ENCODE data around the gene JAKMIP1. TPM values are rescaled to one million over a fixed set of nuclear protein-coding genes. Genes with fewer than 3 reads are reported as not detected.

JAKMIP1 gene
- total and polyA plus RNA-seq, 4 donors = 0.08 to 0.46 (median 0.22) TPM

DNA sequence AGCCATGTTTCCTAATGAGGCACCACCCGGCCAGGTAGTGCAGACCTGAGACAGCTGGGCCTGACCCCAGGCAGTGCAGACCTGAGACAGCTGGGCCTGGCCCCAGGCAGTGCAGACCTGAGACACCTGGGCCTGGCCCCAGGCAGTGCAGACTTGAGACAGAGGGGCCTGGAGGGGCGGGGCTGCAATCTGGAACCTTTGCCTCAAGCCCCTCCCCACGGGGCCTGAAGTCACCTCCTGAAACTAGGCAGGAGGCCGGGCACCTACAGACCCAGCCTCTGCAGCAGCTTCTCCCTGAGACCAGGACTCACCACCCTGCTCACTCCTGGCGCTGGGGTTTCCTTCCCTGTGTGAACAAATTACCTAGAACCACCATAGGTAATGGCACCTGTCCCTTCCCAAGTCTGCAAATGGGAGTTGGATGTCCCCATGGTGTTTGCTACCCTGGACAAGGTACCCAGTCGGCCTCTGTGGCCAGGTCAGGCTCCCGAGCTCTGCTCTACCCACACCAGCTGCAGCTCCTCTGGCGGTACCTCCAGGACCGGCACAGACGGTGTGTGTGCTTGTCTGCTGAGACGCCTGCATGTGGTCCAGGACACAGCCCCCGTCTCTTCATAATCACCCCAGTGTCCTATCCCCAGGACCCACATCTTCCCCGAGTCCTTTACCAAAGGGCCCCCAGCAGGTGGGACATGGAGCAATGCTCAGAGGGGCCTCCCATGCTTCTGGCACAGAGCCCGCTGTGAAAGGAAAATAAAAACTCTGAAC lies 129.0 kb downstream of the JAKMIP1 start:
- DNase-seq = no peak
- no peaks in the 10 kb centered on the region for H3K4me1 ChIP-seq (ENCODE audit: control insufficient read depth in 5 of 5, insufficient read depth in 5 of 5, low read length in 5 of 5)
- TF ChIP-seq, protein P1, sequence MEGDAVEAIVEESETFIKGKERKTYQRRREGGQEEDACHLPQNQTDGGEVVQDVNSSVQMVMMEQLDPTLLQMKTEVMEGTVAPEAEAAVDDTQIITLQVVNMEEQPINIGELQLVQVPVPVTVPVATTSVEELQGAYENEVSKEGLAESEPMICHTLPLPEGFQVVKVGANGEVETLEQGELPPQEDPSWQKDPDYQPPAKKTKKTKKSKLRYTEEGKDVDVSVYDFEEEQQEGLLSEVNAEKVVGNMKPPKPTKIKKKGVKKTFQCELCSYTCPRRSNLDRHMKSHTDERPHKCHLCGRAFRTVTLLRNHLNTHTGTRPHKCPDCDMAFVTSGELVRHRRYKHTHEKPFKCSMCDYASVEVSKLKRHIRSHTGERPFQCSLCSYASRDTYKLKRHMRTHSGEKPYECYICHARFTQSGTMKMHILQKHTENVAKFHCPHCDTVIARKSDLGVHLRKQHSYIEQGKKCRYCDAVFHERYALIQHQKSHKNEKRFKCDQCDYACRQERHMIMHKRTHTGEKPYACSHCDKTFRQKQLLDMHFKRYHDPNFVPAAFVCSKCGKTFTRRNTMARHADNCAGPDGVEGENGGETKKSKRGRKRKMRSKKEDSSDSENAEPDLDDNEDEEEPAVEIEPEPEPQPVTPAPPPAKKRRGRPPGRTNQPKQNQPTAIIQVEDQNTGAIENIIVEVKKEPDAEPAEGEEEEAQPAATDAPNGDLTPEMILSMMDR (IDR thresholded peaks at IDR 0.05; ENCODE audit: control extremely low read depth, extremely low read depth) = no peak
- no peaks in the 10 kb centered on the region for H3K36me3 ChIP-seq (ENCODE audit: control insufficient read depth in 4 of 4, insufficient read depth in 4 of 4, low read length in 4 of 4)
- WGBS, 2 donors = 63 to 64% methylated on average over 14 of the region's 14 CpGs
- H3K9me3 ChIP-seq (ENCODE audit: control insufficient read depth in 4 of 4, insufficient read depth in 3 of 4, low read length in 3 of 4) = peaks cover 0 to 4% (median 0%) of the 10 kb centered on the region in 4 donors
- no peak overlapping the region for H3K27ac ChIP-seq (ENCODE audit: low read depth in 1 of 2, low read length in 1 of 2)
- no peak overlapping the region for H3K9ac ChIP-seq (ENCODE audit: insufficient read depth in 1 of 2, low read length in 2 of 2)
- peaks cover 0 to 6% (median 0%) of the 10 kb centered on the region in 3 donors for H3K27me3 ChIP-seq (ENCODE audit: control insufficient read depth in 3 of 3, insufficient read depth in 3 of 3, low read length in 2 of 3)
- no peak for ATAC-seq (ENCODE audit: insufficient read depth, low FRiP score)
- H3K4me3 ChIP-seq = no peak overlapping the region

DNA sequence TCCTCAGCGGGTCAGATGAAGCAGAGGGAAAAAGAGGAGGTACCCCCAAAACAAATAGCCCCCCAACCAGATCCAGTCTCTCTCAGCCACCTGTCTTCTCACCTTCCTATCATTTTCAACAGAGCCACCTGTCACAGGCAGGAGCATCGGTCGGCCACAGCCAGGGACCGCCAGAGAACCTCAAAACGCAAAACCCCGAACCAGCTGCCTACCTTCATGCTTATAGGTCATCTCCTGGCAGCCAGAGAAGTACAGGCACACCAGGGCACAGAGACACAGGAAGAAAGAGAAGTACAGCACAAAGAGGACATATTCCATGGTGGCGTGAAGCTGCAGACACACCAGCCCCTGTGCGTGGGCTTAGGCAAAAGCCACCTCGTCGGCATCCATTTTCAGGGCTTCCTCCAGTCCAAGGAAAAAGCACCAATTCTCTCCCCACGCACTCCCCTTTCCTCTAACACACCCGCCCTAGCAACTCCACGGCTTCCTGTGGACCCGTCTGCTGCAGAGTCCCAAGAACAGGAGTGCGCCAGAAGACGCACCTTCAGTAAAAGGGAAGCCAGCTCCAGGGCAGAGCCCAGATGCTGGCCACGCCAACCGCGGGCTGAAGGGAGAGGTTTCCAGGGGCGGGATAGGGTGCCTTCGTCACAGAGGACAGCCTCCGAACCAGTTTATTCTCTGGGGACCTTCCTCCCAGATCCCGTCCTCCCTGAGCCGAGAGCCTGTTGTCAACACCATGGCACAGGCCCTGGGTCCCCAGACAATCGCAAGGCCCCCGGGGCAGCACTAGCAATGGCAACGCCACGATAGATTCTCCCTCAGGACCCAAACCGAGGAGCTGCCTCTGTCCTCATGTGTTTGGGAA lies 130.3 kb downstream of the JAKMIP1 start:
- Histone ChIP-seq H3K4me3 (no peak overlapping the region), H3K27ac (ENCODE audit: low read depth in 1 of 2, low read length in 1 of 2) (no peak overlapping the region), H3K27me3 (ENCODE audit: control insufficient read depth in 3 of 3, insufficient read depth in 3 of 3, low read length in 2 of 3) (peaks cover 0 to 6% (median 0%) of the 10 kb centered on the region in 3 donors), H3K9ac (ENCODE audit: insufficient read depth in 1 of 2, low read length in 2 of 2) (no peak overlapping the region), H3K36me3 (ENCODE audit: control insufficient read depth in 4 of 4, insufficient read depth in 4 of 4, low read length in 4 of 4) (no peaks in the 10 kb centered on the region), H3K4me1 (ENCODE audit: control insufficient read depth in 5 of 5, insufficient read depth in 5 of 5, low read length in 5 of 5) (no peaks in the 10 kb centered on the region), H3K9me3 (ENCODE audit: control insufficient read depth in 4 of 4, insufficient read depth in 3 of 4, low read length in 3 of 4) (peaks cover 0 to 4% (median 0%) of the 10 kb centered on the region in 4 donors)
- ATAC-seq (ENCODE audit: insufficient read depth, low FRiP score) = no peak
- WGBS, 2 donors = 72 to 73% methylated on average over 29 of the region's 29 CpGs
- TF ChIP-seq, protein P1 (IDR thresholded peaks at IDR 0.05; ENCODE audit: control extremely low read depth, extremely low read depth) = no peak
- DNase-seq = no peak

DNA sequence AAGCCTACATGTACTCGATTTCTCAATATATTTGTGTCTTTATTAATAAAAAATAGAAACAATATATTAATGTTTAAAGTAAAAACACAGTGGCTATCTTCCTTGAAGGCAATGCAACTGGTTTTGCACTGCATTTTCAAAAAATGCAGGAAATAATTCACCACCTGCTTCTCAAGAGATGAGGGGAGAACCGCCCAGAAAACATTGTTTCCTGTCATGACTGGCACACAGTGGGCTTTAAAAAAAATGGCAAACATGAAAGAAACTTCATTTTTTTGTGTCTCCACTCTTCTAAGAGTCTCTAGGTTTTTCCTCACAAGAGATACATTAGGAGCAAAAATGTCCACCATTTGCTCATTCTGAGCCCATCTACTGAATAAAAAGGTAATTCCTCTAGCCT lies 131.4 kb downstream of the JAKMIP1 start:
- WGBS, 2 donors = 40 to 60% methylated on average over 2 of the region's 2 CpGs
- TF ChIP-seq, protein P1 (IDR thresholded peaks at IDR 0.05; ENCODE audit: control extremely low read depth, extremely low read depth) = no peak
- peaks cover 0 to 6% (median 0%) of the 10 kb centered on the region in 3 donors for H3K27me3 ChIP-seq (ENCODE audit: control insufficient read depth in 3 of 3, insufficient read depth in 3 of 3, low read length in 2 of 3)
- no peaks in the 10 kb centered on the region for H3K4me1 ChIP-seq (ENCODE audit: control insufficient read depth in 5 of 5, insufficient read depth in 5 of 5, low read length in 5 of 5)
- H3K9me3 ChIP-seq (ENCODE audit: control insufficient read depth in 4 of 4, insufficient read depth in 3 of 4, low read length in 3 of 4) = peaks cover 0 to 4% (median 0%) of the 10 kb centered on the region in 4 donors
- H3K36me3 ChIP-seq (ENCODE audit: control insufficient read depth in 4 of 4, insufficient read depth in 4 of 4, low read length in 4 of 4) = no peaks in the 10 kb centered on the region
- H3K9ac ChIP-seq (ENCODE audit: insufficient read depth in 1 of 2, low read length in 2 of 2) = no peak overlapping the region
- no peak for ATAC-seq (ENCODE audit: insufficient read depth, low FRiP score)
- no peak overlapping the region for H3K27ac ChIP-seq (ENCODE audit: low read depth in 1 of 2, low read length in 1 of 2)
- no peak for DNase-seq
- no peak overlapping the region for H3K4me3 ChIP-seq
